ENCODE measurements around the gene P3H2.
"Not testable (repeated sequence)": the region's sequence is repeated elsewhere in the genome, so short reads cannot be mapped to it uniquely, and the experiment has no call there.

P3H2 gene

GRCh38 chr3:189962466-189962865 lies 158.2 kb downstream of the P3H2 start:
- TF ChIP-seq CTCF (conservative IDR thresholded peaks at IDR 0.05; ENCODE audit: control insufficient read depth, insufficient read depth, low read depth, low read length), result no peak
- DNase-seq (ENCODE audit: low read depth), result no peak

GRCh38 chr3:189961522-189962161 lies 159.1 kb downstream of the P3H2 start:
- TF ChIP-seq CTCF (conservative IDR thresholded peaks at IDR 0.05; ENCODE audit: control insufficient read depth, insufficient read depth, low read depth, low read length), result peak; percentile 96
- DNase-seq (ENCODE audit: low read depth), result peak; percentile 84
- no peak overlapping the region for H3K4me3 ChIP-seq (ENCODE audit: control insufficient read depth, low read depth, low read length)

More at GRCh38 chr3:189962466-189962865, 158.2 kb downstream of the P3H2 start:
- no peak overlapping the region for H3K4me3 ChIP-seq (ENCODE audit: control insufficient read depth, low read depth, low read length)

GRCh38 chr3:189961086-189961485 lies 159.6 kb downstream of the P3H2 start:
- not testable (repeated sequence) for DNase-seq (ENCODE audit: low read depth); H3K4me3 ChIP-seq (ENCODE audit: control insufficient read depth, low read depth, low read length)

- TF ChIP-seq CTCF (conservative IDR thresholded peaks at IDR 0.05; ENCODE audit: control insufficient read depth, insufficient read depth, low read depth, low read length), result no peak
- H3K4me3 ChIP-seq (ENCODE audit: control insufficient read depth, low read depth, low read length), result no peak overlapping the region
- peak; percentile 37 for DNase-seq (ENCODE audit: low read depth)
Measured at GRCh38 chr3:189954733-189955665, 165.7 kb downstream of the P3H2 start.

GRCh38 chr3:189953551-189953950 lies 167.1 kb downstream of the P3H2 start:
- peak; percentile 75 for DNase-seq (ENCODE audit: low read depth)
- H3K4me3 ChIP-seq (ENCODE audit: control insufficient read depth, low read depth, low read length), result no peak overlapping the region
- no peak for TF ChIP-seq CTCF (conservative IDR thresholded peaks at IDR 0.05; ENCODE audit: control insufficient read depth, insufficient read depth, low read depth, low read length)

- no peak overlapping the region for H3K4me3 ChIP-seq (ENCODE audit: control insufficient read depth, low read depth, low read length)
- no peak for DNase-seq (ENCODE audit: low read depth)
- no peak for TF ChIP-seq CTCF (conservative IDR thresholded peaks at IDR 0.05; ENCODE audit: control insufficient read depth, insufficient read depth, low read depth, low read length)
Measured at GRCh38 chr3:189952272-189952671, 168.4 kb downstream of the P3H2 start.

GRCh38 chr3:189950258-189950657 lies 170.4 kb downstream of the P3H2 start:
- H3K4me3 ChIP-seq (ENCODE audit: control insufficient read depth, low read depth, low read length), result no peak overlapping the region
- DNase-seq (ENCODE audit: low read depth), result no peak
- no peak for TF ChIP-seq CTCF (conservative IDR thresholded peaks at IDR 0.05; ENCODE audit: control insufficient read depth, insufficient read depth, low read depth, low read length)

All from fibroblast of mammary gland (primary cell).